ENCODE data around the gene TSTD1. TPM values are rescaled to one million over a fixed set of nuclear protein-coding genes. Genes with fewer than 3 reads are reported as not detected.

Gene TSTD1
- total and polyA plus RNA-seq, 2 experiments from 2014 or later: 94.9 to 244 TPM

- H3K4me3 ChIP-seq: peak overlapping the region; percentile 52
- peak overlapping the region; percentile 86 for H3K4me2 ChIP-seq
- peaks cover 22% of the 10 kb centered on the region for H3F3A ChIP-seq (replicated peaks; ENCODE audit: low read depth)
- H3K27me3 ChIP-seq (ENCODE audit: insufficient read depth): peaks cover 5% of the 10 kb centered on the region; the same call in 1 of the 2 replicates
- H2AFZ ChIP-seq: no peak overlapping the region
- Mint-ChIP-seq H3K4me3 (peak overlapping the region; percentile 97), H3K4me1 (peaks cover 25% of the 10 kb centered on the region), H3K36me3 (ENCODE audit: low read depth) (peaks cover 54% of the 10 kb centered on the region), H3K9me3 (peaks cover 38% of the 10 kb centered on the region), H3K27me3 (ENCODE audit: insufficient read depth, low read depth, poor library complexity) (peaks cover 19% of the 10 kb centered on the region), H3K27ac (peak overlapping the region; percentile 99)
- DNase-seq (ENCODE audit: low spot score) (peak; percentile 76), ATAC-seq (peak; percentile 67)
- peaks cover 27% of the 10 kb centered on the region for H3K79me2 ChIP-seq (replicated peaks; ENCODE audit: insufficient read depth)
- H3K36me3 ChIP-seq (ENCODE audit: insufficient read depth): peaks cover 19% of the 10 kb centered on the region
- H3K9me2 ChIP-seq (ENCODE audit: insufficient read depth): peaks cover 15% of the 10 kb centered on the region
- no peak for TF ChIP-seq JUNB (IDR thresholded peaks at IDR 0.05; ENCODE audit: unreplicated experiment)
- TF ChIP-seq POLR2AphosphoS5 (IDR thresholded peaks at IDR 0.05; ENCODE audit: low read depth): no peak
- 0 out of 2 replicates have a peak, but pooled peaks have one; percentile 8 for TF ChIP-seq CREB1 (CRISPR knock-in tag; IDR thresholded peaks at IDR 0.05; ENCODE audit: low read depth)
- TF ChIP-seq EZH2 (IDR thresholded peaks at IDR 0.05; ENCODE audit: low read depth, unreplicated experiment): no peak
- TF ChIP-seq EZH2phosphoT487 (IDR thresholded peaks at IDR 0.05; ENCODE audit: unreplicated experiment): no peak
- H3K27ac ChIP-seq (ENCODE audit: low read depth): peak overlapping the region; percentile 90
- no peaks in the 10 kb centered on the region; the same call in 1 of the 2 replicates for H4K20me1 ChIP-seq (replicated peaks; ENCODE audit: insufficient read depth)
- H3K4me1 ChIP-seq (ENCODE audit: insufficient read depth): peaks cover 7% of the 10 kb centered on the region
These were observed 6.4 kb upstream of the TSTD1 start for GRCh38 chr1:161044908-161045735.

GRCh38 chr1:161044535-161044907 is 5.8 kb upstream of the TSTD1 start:
- peaks cover 19% of the 10 kb centered on the region for H3K36me3 ChIP-seq (ENCODE audit: insufficient read depth)
- peaks cover 27% of the 10 kb centered on the region for H3K79me2 ChIP-seq (replicated peaks; ENCODE audit: insufficient read depth)
- H3K4me3 Mint-ChIP-seq: peak overlapping the region; percentile 97
- H3K9me3 Mint-ChIP-seq: peaks cover 33% of the 10 kb centered on the region
- peaks cover 27% of the 10 kb centered on the region for H3F3A ChIP-seq (replicated peaks; ENCODE audit: low read depth)
- H3K27ac Mint-ChIP-seq: peak overlapping the region; percentile 88; the same call in 1 of the 2 replicates
- H3K36me3 Mint-ChIP-seq (ENCODE audit: low read depth): peaks cover 60% of the 10 kb centered on the region
- peaks cover 8% of the 10 kb centered on the region for H3K4me1 ChIP-seq (ENCODE audit: insufficient read depth)
- ATAC-seq (no peak), DNase-seq (ENCODE audit: low spot score) (peak; percentile 27)
- H3K4me1 Mint-ChIP-seq: peaks cover 25% of the 10 kb centered on the region
- peaks cover 15% of the 10 kb centered on the region; the same call in 1 of the 2 replicates for H3K9me2 ChIP-seq (ENCODE audit: insufficient read depth)
- H3K27ac ChIP-seq (ENCODE audit: low read depth): 0 out of 2 replicates have a peak overlapping the region, but pooled peaks have one; percentile 12
- peak overlapping the region; percentile 52 for H3K4me3 ChIP-seq
- H3K4me2 ChIP-seq: peak overlapping the region; percentile 86
- no peak overlapping the region for H2AFZ ChIP-seq
- no peak for TF ChIP-seq ZNF331 (CRISPR knock-in tag; IDR thresholded peaks at IDR 0.05; ENCODE audit: low read depth)
- TF ChIP-seq, protein P1, sequence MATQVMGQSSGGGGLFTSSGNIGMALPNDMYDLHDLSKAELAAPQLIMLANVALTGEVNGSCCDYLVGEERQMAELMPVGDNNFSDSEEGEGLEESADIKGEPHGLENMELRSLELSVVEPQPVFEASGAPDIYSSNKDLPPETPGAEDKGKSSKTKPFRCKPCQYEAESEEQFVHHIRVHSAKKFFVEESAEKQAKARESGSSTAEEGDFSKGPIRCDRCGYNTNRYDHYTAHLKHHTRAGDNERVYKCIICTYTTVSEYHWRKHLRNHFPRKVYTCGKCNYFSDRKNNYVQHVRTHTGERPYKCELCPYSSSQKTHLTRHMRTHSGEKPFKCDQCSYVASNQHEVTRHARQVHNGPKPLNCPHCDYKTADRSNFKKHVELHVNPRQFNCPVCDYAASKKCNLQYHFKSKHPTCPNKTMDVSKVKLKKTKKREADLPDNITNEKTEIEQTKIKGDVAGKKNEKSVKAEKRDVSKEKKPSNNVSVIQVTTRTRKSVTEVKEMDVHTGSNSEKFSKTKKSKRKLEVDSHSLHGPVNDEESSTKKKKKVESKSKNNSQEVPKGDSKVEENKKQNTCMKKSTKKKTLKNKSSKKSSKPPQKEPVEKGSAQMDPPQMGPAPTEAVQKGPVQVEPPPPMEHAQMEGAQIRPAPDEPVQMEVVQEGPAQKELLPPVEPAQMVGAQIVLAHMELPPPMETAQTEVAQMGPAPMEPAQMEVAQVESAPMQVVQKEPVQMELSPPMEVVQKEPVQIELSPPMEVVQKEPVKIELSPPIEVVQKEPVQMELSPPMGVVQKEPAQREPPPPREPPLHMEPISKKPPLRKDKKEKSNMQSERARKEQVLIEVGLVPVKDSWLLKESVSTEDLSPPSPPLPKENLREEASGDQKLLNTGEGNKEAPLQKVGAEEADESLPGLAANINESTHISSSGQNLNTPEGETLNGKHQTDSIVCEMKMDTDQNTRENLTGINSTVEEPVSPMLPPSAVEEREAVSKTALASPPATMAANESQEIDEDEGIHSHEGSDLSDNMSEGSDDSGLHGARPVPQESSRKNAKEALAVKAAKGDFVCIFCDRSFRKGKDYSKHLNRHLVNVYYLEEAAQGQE (IDR thresholded peaks at IDR 0.05; ENCODE audit: unreplicated experiment): no peak
- no peak for TF ChIP-seq EZH2 (IDR thresholded peaks at IDR 0.05; ENCODE audit: low read depth, unreplicated experiment)
- no peak for TF ChIP-seq JUNB (IDR thresholded peaks at IDR 0.05; ENCODE audit: unreplicated experiment)
- no peak for TF ChIP-seq POLR2AphosphoS5 (IDR thresholded peaks at IDR 0.05; ENCODE audit: low read depth)
- TF ChIP-seq STAT1 (IDR thresholded peaks at IDR 0.05; ENCODE audit: unreplicated experiment): no peak
- no peak for TF ChIP-seq NANOG (IDR thresholded peaks at IDR 0.05; ENCODE audit: borderline replicate concordance)
- TF ChIP-seq EZH2phosphoT487 (IDR thresholded peaks at IDR 0.05; ENCODE audit: unreplicated experiment): no peak
- no peak for TF ChIP-seq CREB1 (CRISPR knock-in tag; IDR thresholded peaks at IDR 0.05; ENCODE audit: low read depth)
- no peak for TF ChIP-seq ZNF114 (CRISPR knock-in tag; IDR thresholded peaks at IDR 0.05)
- no peaks in the 10 kb centered on the region; the same call in 1 of the 2 replicates for H4K20me1 ChIP-seq (replicated peaks; ENCODE audit: insufficient read depth)
- H3K27me3 Mint-ChIP-seq (ENCODE audit: insufficient read depth, low read depth, poor library complexity): peaks cover 19% of the 10 kb centered on the region
- peaks cover 5% of the 10 kb centered on the region; the same call in 1 of the 2 replicates for H3K27me3 ChIP-seq (ENCODE audit: insufficient read depth)
